H1 (cell line): ENCODE measurements around the gene PITX3. TPM values are rescaled to one million over a fixed set of nuclear protein-coding genes. Genes with fewer than 3 reads are reported as not detected.

ENCODE experiments used
- CTCF ChIA-PET: fragments of 300-600 bp; sonication (Branson Sonifier 250); formaldehyde crosslinking; loops from one replicate; lab custom pipeline; 2021; ENCODE audit not compliant: partially characterized antibody; lab: Charles Lee
- POLR2A ChIA-PET: fragments of 300-600 bp; sonication (Branson Sonifier 250); formaldehyde crosslinking; loops from one replicate; lab custom pipeline; 2021; ENCODE audit warnings: inconsistent platforms; ENCODE audit not compliant: partially characterized antibody; lab: Charles Lee
- DNase-seq, 2 experiments: peaks; one replicate each; pipeline versions ENCODE4 v3.0.0 to v3.0.0-alpha.2; 2010 to 2022; ENCODE audit warnings: low spot score in 2 of 2, low read depth in 1 of 2, mixed read lengths in 1 of 2
- FAIRE-seq: peaks from 2 replicates; lab custom pipeline; 2011; peaks lifted over from hg19 to GRCh38; lab: Jason Lieb, UNC
- H2AFZ ChIP-seq: 2 replicates; pipeline ENCODE4 v1.8.1; 2012; ENCODE audit warnings: low read length, inconsistent platforms
- H2AK5ac ChIP-seq: 2 replicates; pipeline ENCODE4 v1.6.1; 2013; ENCODE audit warnings: low read depth, low read length
- H2BK120ac ChIP-seq: replicated peaks from 2 replicates; pipeline ENCODE3; 2013; ENCODE audit warnings: low read depth, low read length, inconsistent platforms
- H2BK12ac ChIP-seq: 2 replicates; pipeline ENCODE4 v1.6.1; 2013; ENCODE audit warnings: low read depth, low read length
- H2BK15ac ChIP-seq: 2 replicates; pipeline ENCODE4 v1.6.1; 2013; ENCODE audit warnings: low read length
- H2BK20ac ChIP-seq: 2 replicates; pipeline ENCODE4 v1.6.1; 2013; ENCODE audit warnings: low read length
- H2BK5ac ChIP-seq: 2 replicates; pipeline ENCODE4 v1.6.1; 2013; ENCODE audit warnings: low read depth, low read length
- H3K14ac ChIP-seq: 2 replicates; pipeline ENCODE4 v1.6.1; 2013; ENCODE audit warnings: inconsistent platforms; ENCODE audit not compliant: insufficient read length
- H3K18ac ChIP-seq: 2 replicates; pipeline ENCODE4 v1.6.1; 2013; ENCODE audit warnings: low read length; ENCODE audit errors: extremely low read depth
- H3K23ac ChIP-seq: 2 replicates; pipeline ENCODE4 v1.6.1; 2013; ENCODE audit warnings: inconsistent platforms; ENCODE audit not compliant: insufficient read length
- H3K23me2 ChIP-seq: 2 replicates; pipeline ENCODE4 v1.6.1; 2013; ENCODE audit warnings: low read depth, low read length
- H3K27ac ChIP-seq: 2 replicates; pipeline ENCODE4 v1.6.1; 2011; ENCODE audit warnings: low read depth, low read length, inconsistent platforms
- H3K27me3 ChIP-seq, 4 experiments: replicated peaks in 1 of 4; 1 replicate in 1 of 4; 2 replicates in 3 of 4; pipeline versions ENCODE4 v1.6.1 to v1.8.1; 2011 to 2013; ENCODE audit warnings: low read length in 3 of 4, mild to moderate bottlenecking in 3 of 4, inconsistent platforms in 2 of 4, mixed read lengths in 2 of 4, moderate library complexity in 1 of 4; ENCODE audit not compliant: control insufficient read depth in 3 of 4, insufficient read depth in 3 of 4; ENCODE audit errors: extremely low read depth in 1 of 4
- H3K36me3 ChIP-seq, 4 experiments: 2 replicates each; pipeline versions ENCODE4 v1.6.1 to v1.8.1; 2011 to 2013; ENCODE audit warnings: mild to moderate bottlenecking in 4 of 4, low read length in 3 of 4, moderate library complexity in 2 of 4, control low read depth in 1 of 4, inconsistent platforms in 1 of 4; ENCODE audit not compliant: insufficient read depth in 4 of 4, control insufficient read depth in 2 of 4
- H3K4ac ChIP-seq: replicated peaks from 2 replicates; pipeline ENCODE3; 2013; ENCODE audit warnings: low read length, low read depth, mixed read lengths, inconsistent platforms; ENCODE audit not compliant: insufficient read length
- H3K4me1 ChIP-seq, 4 experiments: replicated peaks in 1 of 4; 1 replicate in 1 of 4; 2 replicates in 3 of 4; pipeline versions ENCODE4 v1.6.1 to v1.8.1; 2011 to 2013; ENCODE audit warnings: low read length in 3 of 4, inconsistent platforms in 2 of 4, mixed read lengths in 1 of 4; ENCODE audit not compliant: insufficient read depth in 4 of 4, control insufficient read depth in 3 of 4
- H3K4me2 ChIP-seq, 2 experiments: 2 replicates each; pipeline versions ENCODE4 v1.6.1 to v1.8.1; 2011 to 2013; ENCODE audit warnings: low read depth in 2 of 2, low read length in 2 of 2, control low read depth in 1 of 2, inconsistent platforms in 1 of 2, mild to moderate bottlenecking in 1 of 2; ENCODE audit not compliant: insufficient read depth in 1 of 2
- H3K4me3 ChIP-seq, 4 experiments: fragments of 200-600, 300-600 bp in 1 of 4; sonication (generic), shearing (Covaris generic), sonication (Bioruptor Twin) in 1 of 4; 2 replicates each; pipeline versions ENCODE4 v1.5.1 to v1.8.1; 2011 to 2016; ENCODE audit warnings: low read length in 4 of 4, low read depth in 3 of 4, control low read depth in 2 of 4, inconsistent platforms in 2 of 4, mild to moderate bottlenecking in 2 of 4, mixed read lengths in 1 of 4, moderate library complexity in 1 of 4; ENCODE audit not compliant: insufficient read depth in 2 of 4; ENCODE audit errors: extremely low read depth in 1 of 4
- H3K56ac ChIP-seq: replicated peaks from 2 replicates; pipeline ENCODE3; 2013; ENCODE audit warnings: low read depth, mild to moderate bottlenecking, mixed read lengths, low read length, inconsistent platforms; ENCODE audit not compliant: insufficient read length
- H3K79me1 ChIP-seq: 2 replicates; pipeline ENCODE4 v1.6.1; 2013; ENCODE audit warnings: low read depth, low read length, control low read depth
- H3K79me2 ChIP-seq, 2 experiments: 2 replicates each; pipeline versions ENCODE4 v1.6.1 to v1.8.1; 2012 to 2013; ENCODE audit warnings: low read length in 2 of 2, mild to moderate bottlenecking in 2 of 2, inconsistent platforms in 1 of 2; ENCODE audit not compliant: insufficient read depth in 2 of 2, control insufficient read depth in 1 of 2
- H3K9ac ChIP-seq, 4 experiments: replicated peaks in 1 of 4; 1 replicate in 1 of 4; 2 replicates in 3 of 4; pipeline versions ENCODE4 v1.6.1 to v1.8.1; 2011 to 2013; ENCODE audit warnings: low read depth in 3 of 4, low read length in 3 of 4, control low read depth in 2 of 4, mild to moderate bottlenecking in 2 of 4, moderate library complexity in 2 of 4, inconsistent platforms in 1 of 4; ENCODE audit errors: extremely low read depth in 1 of 4
- H3K9me3 ChIP-seq, 2 experiments: 2 replicates each; pipeline versions ENCODE4 v1.6.1 to v1.8.1; 2012 to 2013; ENCODE audit warnings: mild to moderate bottlenecking in 2 of 2, moderate library complexity in 2 of 2, control low read depth in 1 of 2, inconsistent platforms in 1 of 2, low read depth in 1 of 2, low read length in 1 of 2, mixed read lengths in 1 of 2; ENCODE audit not compliant: insufficient read depth in 2 of 2
- H4K20me1 ChIP-seq, 2 experiments: replicated peaks in 1 of 2; 2 replicates each; pipeline versions ENCODE3 to v1.8.1; 2011 to 2013; ENCODE audit warnings: inconsistent platforms in 2 of 2, low read length in 2 of 2, mild to moderate bottlenecking in 1 of 2; ENCODE audit not compliant: insufficient read depth in 2 of 2, control insufficient read depth in 1 of 2
- H4K5ac ChIP-seq: 2 replicates; pipeline ENCODE4 v1.6.1; 2013; ENCODE audit warnings: low read length, low read depth, mixed read lengths, inconsistent platforms; ENCODE audit not compliant: insufficient read length
- H4K8ac ChIP-seq: 2 replicates; pipeline ENCODE4 v1.8.0; 2013; ENCODE audit warnings: mild to moderate bottlenecking, moderate library complexity, low read length, inconsistent platforms; ENCODE audit not compliant: insufficient read depth; ENCODE audit errors: extremely low read depth
- H4K91ac ChIP-seq: replicated peaks from 2 replicates; pipeline ENCODE3; 2013; ENCODE audit warnings: low read length, mixed read lengths, inconsistent platforms; ENCODE audit not compliant: insufficient read length
- ASH2L ChIP-seq: fragments of 200-600, 300-600 bp; sonication (generic); IDR thresholded peaks from one replicate; pipeline ENCODE4 v1.7.1; 2017; ENCODE audit warnings: low read length
- BACH1 ChIP-seq: IDR thresholded peaks from 2 replicates; pipeline ENCODE4 v1.6.1; 2012; ENCODE audit warnings: low read length, improper control_type of control experiment
- BCL11A ChIP-seq, 2 experiments: IDR thresholded peaks; one replicate each; pipeline ENCODE4 v1.6.1; 2011; ENCODE audit warnings: low read depth in 2 of 2, low read length in 2 of 2, mild to moderate bottlenecking in 2 of 2
- CTBP2 ChIP-seq: IDR thresholded peaks from 2 replicates; pipeline ENCODE4 v1.7.0; 2011; ENCODE audit warnings: borderline replicate concordance, mild to moderate bottlenecking, moderate library complexity, mixed read lengths, low read length; ENCODE audit not compliant: insufficient read depth, insufficient read length
- CTCF ChIP-seq, 3 experiments: IDR thresholded peaks; 1 replicate in 2 of 3; 2 replicates in 1 of 3; pipeline versions ENCODE4 v1.5.1 to v1.6.1; 2011; ENCODE audit warnings: low read length in 3 of 3, mild to moderate bottlenecking in 3 of 3, inconsistent platforms in 2 of 3, low read depth in 1 of 3, moderate library complexity in 1 of 3; ENCODE audit not compliant: insufficient read depth in 1 of 3; ENCODE audit errors: control extremely low read depth in 1 of 3
- JUN ChIP-seq: IDR thresholded peaks from 2 replicates; pipeline ENCODE4 v1.6.1; 2011; ENCODE audit warnings: low read depth, mild to moderate bottlenecking, improper control_type of control experiment, low read length
- SAP30 ChIP-seq: fragments of 300-600 bp; sonication (generic); IDR thresholded peaks from 2 replicates; pipeline ENCODE4 v1.7.1; 2012; ENCODE audit warnings: low read length, moderate library complexity, mild to moderate bottlenecking, inconsistent platforms; ENCODE audit not compliant: insufficient read depth, insufficient replicate concordance
- SIN3A ChIP-seq, 2 experiments: IDR thresholded peaks in 1 of 2; conservative IDR thresholded peaks in 1 of 2; 2 replicates each; pipeline ENCODE4 v1.6.1; 2011 to 2012; ENCODE audit warnings: low read length in 2 of 2, improper control_type of control experiment in 1 of 2, low read depth in 1 of 2, mild to moderate bottlenecking in 1 of 2
- SIRT6 ChIP-seq: IDR thresholded peaks from one replicate; pipeline ENCODE4 v1.7.1; 2012; ENCODE audit warnings: low read length, inconsistent platforms
- SP4 ChIP-seq: IDR thresholded peaks from 2 replicates; pipeline ENCODE4 v1.6.1; 2012; ENCODE audit warnings: low read length, inconsistent platforms
- TAF1 ChIP-seq: IDR thresholded peaks from 2 replicates; pipeline ENCODE4 v1.6.1; 2011; ENCODE audit warnings: mild to moderate bottlenecking, low read depth, low read length
- TCF12 ChIP-seq: IDR thresholded peaks from 2 replicates; pipeline ENCODE4 v1.6.1; 2011; ENCODE audit warnings: low read depth, mild to moderate bottlenecking, low read length
- WGBS, 2 experiments: shearing (Covaris generic) in 1 of 2; methylation state at CpG; one replicate each; pipeline versions ENCODE4 v1.1.6 to v1.1.7; 2013 to 2015; ENCODE audit warnings: low lambda C conversion rate in 2 of 2, mixed read lengths in 2 of 2, inconsistent platforms in 1 of 2, low coverage in 1 of 2, missing lambda C conversion rate in 1 of 2; ENCODE audit not compliant: insufficient replicate concordance in 2 of 2, insufficient coverage in 1 of 2, insufficient read length in 1 of 2; ENCODE audit errors: extremely low coverage in 1 of 2, missing lambda C conversion rate in 1 of 2; 5-methylcytosine and 5-hydroxymethylcytosine counted together
- polyA plus RNA-seq, 7 experiments: library from polyadenylated mRNA; depleted of rRNA in 3 of 7; stranded (reverse) in 5 of 7; unstranded in 2 of 7; fragments of >200 nt in 5 of 7; fragments of 200-250 nt in 2 of 7; gene quantifications; 1 replicate in 5 of 7; 2 replicates in 1 of 7; 4 replicates in 1 of 7; pipeline versions ENCODE4 v1.2.1 to v1.2.3, GENCODE V29; 2011 to 2013; ENCODE audit warnings: missing spikeins in 2 of 7, mixed read lengths in 2 of 7
- total RNA-seq: library from RNA; stranded (reverse); fragmentation: NEBNext Ultra II Directional; extraction: Animal tissue kit (Norgen Biotek cat#: 25700); gene quantifications from 2 replicates; pipeline ENCODE4 v1.2.1, GENCODE V29; 2021

The PITX3 gene
- total and polyA plus RNA-seq, 2 of the 8 experiments (the other 6 are each of a cell fraction or from before 2014, with no cell fraction given), result 0.18 to 0.41 TPM

DNA sequence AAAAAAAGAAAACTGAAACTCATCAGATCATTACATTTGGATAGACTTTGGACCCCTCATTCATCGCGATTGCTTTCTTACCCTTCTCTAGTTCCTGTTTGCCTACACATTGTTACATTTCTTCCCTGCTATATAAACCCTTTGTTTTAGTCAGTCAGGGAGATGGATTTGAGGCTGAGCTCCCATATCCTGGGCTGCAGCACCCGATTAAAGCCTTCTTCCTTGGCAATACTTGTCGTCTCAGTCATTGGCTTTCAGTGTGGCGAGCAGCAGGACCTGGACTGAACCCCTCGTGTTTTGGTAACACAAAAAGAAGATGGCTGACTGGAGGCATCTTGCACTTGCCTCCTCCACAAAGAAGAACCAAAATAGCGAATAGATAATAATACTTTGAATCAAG lies 49.4 kb downstream of the PITX3 start:
- TF ChIP-seq CTBP2 (no peak), CTCF (IDR thresholded peaks at IDR 0.05; ENCODE audit: control extremely low read depth in 1 of 3, insufficient read depth in 1 of 3, low read depth in 1 of 3, low read length in 3 of 3) (no peak), JUN (no peak), TAF1 (no peak), SAP30 (no peak), SIRT6 (no peak), BACH1 (no peak), SIN3A (conservative IDR thresholded peaks at IDR 0.05 in 1 of 2, IDR thresholded peaks at IDR 0.05 in 1 of 2; ENCODE audit: low read depth in 1 of 2, low read length in 2 of 2) (no peak), ASH2L (no peak), SP4 (no peak), BCL11A (IDR thresholded peaks at IDR 0.05; ENCODE audit: low read depth in 2 of 2, low read length in 2 of 2) (no peak), TCF12 (no peak)
- H3K23me2 ChIP-seq, result no peaks in the 10 kb centered on the region
- H3K9me3 ChIP-seq, result peaks cover 14 to 25% of the 10 kb centered on the region in 2 experiments
- H3K36me3 ChIP-seq, result no peaks in the 10 kb centered on the region
- no peak overlapping the region for H3K18ac ChIP-seq
- no peak overlapping the region for H3K4me2 ChIP-seq
- no peak overlapping the region for H2BK20ac ChIP-seq
- H4K8ac ChIP-seq, result no peak overlapping the region
- H2AK5ac ChIP-seq, result no peak overlapping the region
- DNase-seq, result no peak
- no peaks in the 10 kb centered on the region for H4K20me1 ChIP-seq
- H3K4me3 ChIP-seq, result no peak overlapping the region
- H3K4me1 ChIP-seq, result no peaks in the 10 kb centered on the region
- no peak overlapping the region for H3K9ac ChIP-seq
- no peak overlapping the region for H2AFZ ChIP-seq
- no peak overlapping the region for H2BK120ac ChIP-seq
- no peak overlapping the region for H3K27ac ChIP-seq
- H2BK12ac ChIP-seq, result no peak overlapping the region
- H2BK15ac ChIP-seq, result no peak overlapping the region
- H2BK5ac ChIP-seq, result no peak overlapping the region
- no peak overlapping the region for H4K91ac ChIP-seq
- WGBS, 2 experiments, result 85% methylated on average over 7 of the region's 7 CpGs; no CpG with 5 or more reads in 1 of the 2 experiments
- no peak overlapping the region for H3K56ac ChIP-seq
- POLR2A ChIA-PET, result interaction anchor here (0.7 kb wide), 1 partner anchor 14 kb away, joined by 3 read pairs; no protein-coding TSS in a partner anchor
- no peak overlapping the region for H3K4ac ChIP-seq
- no peaks in the 10 kb centered on the region; the same call in 1 of the 2 replicates for H3K79me1 ChIP-seq
- H4K5ac ChIP-seq, result no peak overlapping the region
- no peak overlapping the region for H3K14ac ChIP-seq
- CTCF ChIA-PET, result no interaction called here
- no peaks in the 10 kb centered on the region; a peak in 1 of 7 replicates for H3K27me3 ChIP-seq
- no peak for FAIRE-seq
- no peak overlapping the region for H3K23ac ChIP-seq
- no peaks in the 10 kb centered on the region for H3K79me2 ChIP-seq
